ENCODE measurements around the gene NME7.
"Not testable (repeated sequence)": the region's sequence is repeated elsewhere in the genome, so short reads cannot be mapped to it uniquely, and the experiment has no call there.

The NME7 gene

GRCh38 chr1:169340882-169341281 lies 26.7 kb downstream of the NME7 start:
- DNase-seq = no peak

GRCh38 chr1:169339773-169340172 lies 27.8 kb downstream of the NME7 start:
- no peak for DNase-seq

GRCh38 chr1:169338617-169339016 lies 29.0 kb downstream of the NME7 start:
- DNase-seq = no peak

GRCh38 chr1:169336947-169337715 lies 30.5 kb downstream of the NME7 start:
- not testable (repeated sequence) for DNase-seq

GRCh38 chr1:169334727-169335126 lies 32.9 kb downstream of the NME7 start:
- DNase-seq = not testable (repeated sequence)

GRCh38 chr1:169330927-169331326 lies 36.7 kb downstream of the NME7 start:
- DNase-seq = no peak

- DNase-seq = no peak
Observed at GRCh38 chr1:169329383-169329782, 38.2 kb downstream of the NME7 start.

GRCh38 chr1:169327875-169328274 lies 39.7 kb downstream of the NME7 start:
- no peak for DNase-seq

GRCh38 chr1:169326956-169327268 lies 40.7 kb downstream of the NME7 start:
- DNase-seq = no peak

- DNase-seq = no peak
Observed at GRCh38 chr1:169326261-169326955, 41.2 kb downstream of the NME7 start.

- no peak for DNase-seq
Observed at GRCh38 chr1:169325117-169325516, 42.5 kb downstream of the NME7 start.

- DNase-seq = no peak
Observed at GRCh38 chr1:169322138-169322537, 45.5 kb downstream of the NME7 start.

GRCh38 chr1:169321539-169321938 lies 46.1 kb downstream of the NME7 start:
- no peak for DNase-seq

GRCh38 chr1:169318536-169319244 lies 48.9 kb downstream of the NME7 start:
- DNase-seq = no peak

GRCh38 chr1:169316556-169316955 lies 51.0 kb downstream of the NME7 start:
- DNase-seq = no peak

GRCh38 chr1:169312084-169312954 lies 55.3 kb downstream of the NME7 start:
- no peak for DNase-seq

- no peak for DNase-seq
Observed at GRCh38 chr1:169309178-169310166, 58.1 kb downstream of the NME7 start.

- DNase-seq = no peak
Observed at GRCh38 chr1:169308313-169309039, 59.1 kb downstream of the NME7 start.

- no peak for DNase-seq
Observed at GRCh38 chr1:169307176-169307575, 60.4 kb downstream of the NME7 start.

GRCh38 chr1:169305948-169306347 lies 61.6 kb downstream of the NME7 start:
- no peak for DNase-seq

GRCh38 chr1:169305356-169305755 lies 62.2 kb downstream of the NME7 start:
- no peak for DNase-seq

All from activated naive CD4-positive, alpha-beta T cell treated with anti-CD3 and anti-CD28 coated beads, Interleukin-2, amount 50 U/mL, for 16 hours (primary cell).